ENCODE results near the gene NIM1K. TPM values are rescaled to one million over a fixed set of nuclear protein-coding genes. Genes with fewer than 3 reads are reported as not detected.
"Not testable (repeated sequence)": the region's sequence is repeated elsewhere in the genome, so short reads cannot be mapped to it uniquely, and the experiment has no call there.

The NIM1K gene
- total and polyA plus RNA-seq, 2 donors from 2014 or later, result 0.32 to 0.60 TPM

- Histone ChIP-seq H3K27me3 (ENCODE audit: control insufficient read depth, insufficient read depth, low read length) (no peaks in the 10 kb centered on the region), H3K27ac (ENCODE audit: low read depth in 2 of 2, low read length in 2 of 2) (no peak overlapping the region), H3K9me3 (ENCODE audit: control insufficient read depth in 2 of 3, insufficient read depth in 1 of 3, low read length in 3 of 3) (no peaks in the 10 kb centered on the region), H3K4me1 (ENCODE audit: control insufficient read depth in 2 of 3, insufficient read depth in 2 of 3, low read depth in 1 of 3, low read length in 3 of 3) (peaks cover 0 to 2% (median 0%) of the 10 kb centered on the region in 3 donors), H3K9ac (ENCODE audit: low read length in 3 of 3) (no peak overlapping the region), H3K36me3 (ENCODE audit: control insufficient read depth in 2 of 3, insufficient read depth in 3 of 3, low read length in 3 of 3) (no peaks in the 10 kb centered on the region), H3K4me3 (ENCODE audit: low read length in 3 of 3) (no peak overlapping the region)
- intact Hi-C loops (cut with DNase I), result no loop called here
- no peak for TF ChIP-seq CTCF (IDR thresholded peaks at IDR 0.05; ENCODE audit: borderline replicate concordance, extremely low read depth, insufficient read depth)
- DNase-seq, result peak in 1 of 5 donors; percentile 34
- no peak for FAIRE-seq
These were observed 63.7 kb downstream of the NIM1K start for GRCh38 chr5:43255704-43256103.

GRCh38 chr5:43256261-43256966 lies 64.4 kb downstream of the NIM1K start:
- H3K9ac ChIP-seq (ENCODE audit: low read length in 3 of 3), result no peak overlapping the region
- FAIRE-seq (no peak), DNase-seq (peak in 1 of 5 donors; percentile 3)
- no peak overlapping the region for H3K27ac ChIP-seq (ENCODE audit: low read depth in 2 of 2, low read length in 2 of 2)
- H3K36me3 ChIP-seq (ENCODE audit: control insufficient read depth in 2 of 3, insufficient read depth in 3 of 3, low read length in 3 of 3), result no peaks in the 10 kb centered on the region
- peaks cover 0 to 2% (median 0%) of the 10 kb centered on the region in 3 donors for H3K4me1 ChIP-seq (ENCODE audit: control insufficient read depth in 2 of 3, insufficient read depth in 2 of 3, low read depth in 1 of 3, low read length in 3 of 3)
- TF ChIP-seq CTCF (IDR thresholded peaks at IDR 0.05; ENCODE audit: borderline replicate concordance, extremely low read depth, insufficient read depth), result no peak
- no peak overlapping the region for H3K4me3 ChIP-seq (ENCODE audit: low read length in 3 of 3)
- no peaks in the 10 kb centered on the region for H3K27me3 ChIP-seq (ENCODE audit: control insufficient read depth, insufficient read depth, low read length)
- no peaks in the 10 kb centered on the region for H3K9me3 ChIP-seq (ENCODE audit: control insufficient read depth in 2 of 3, insufficient read depth in 1 of 3, low read length in 3 of 3)
- intact Hi-C loops (cut with DNase I), result no loop called here

GRCh38 chr5:43258116-43258515 lies 66.1 kb downstream of the NIM1K start:
- TF ChIP-seq CTCF (IDR thresholded peaks at IDR 0.05; ENCODE audit: borderline replicate concordance, extremely low read depth, insufficient read depth), result no peak
- no peaks in the 10 kb centered on the region for H3K9me3 ChIP-seq (ENCODE audit: control insufficient read depth in 2 of 3, insufficient read depth in 1 of 3, low read length in 3 of 3)
- H3K9ac ChIP-seq (ENCODE audit: low read length in 3 of 3), result no peak overlapping the region
- peaks cover 0 to 2% (median 0%) of the 10 kb centered on the region in 3 donors for H3K4me1 ChIP-seq (ENCODE audit: control insufficient read depth in 2 of 3, insufficient read depth in 2 of 3, low read depth in 1 of 3, low read length in 3 of 3)
- H3K27ac ChIP-seq (ENCODE audit: low read depth in 2 of 2, low read length in 2 of 2), result no peak overlapping the region
- no peaks in the 10 kb centered on the region for H3K27me3 ChIP-seq (ENCODE audit: control insufficient read depth, insufficient read depth, low read length)
- intact Hi-C loops (cut with DNase I), result no loop called here
- H3K36me3 ChIP-seq (ENCODE audit: control insufficient read depth in 2 of 3, insufficient read depth in 3 of 3, low read length in 3 of 3), result no peaks in the 10 kb centered on the region
- H3K4me3 ChIP-seq (ENCODE audit: low read length in 3 of 3), result no peak overlapping the region
- FAIRE-seq (no peak), DNase-seq (no peak)

- DNase-seq; H3K36me3 ChIP-seq (ENCODE audit: control insufficient read depth in 2 of 3, insufficient read depth in 3 of 3, low read length in 3 of 3); H3K27me3 ChIP-seq (ENCODE audit: control insufficient read depth, insufficient read depth, low read length); H3K27ac ChIP-seq (ENCODE audit: low read depth in 2 of 2, low read length in 2 of 2); H3K9ac ChIP-seq (ENCODE audit: low read length in 3 of 3); intact Hi-C loops (cut with DNase I); H3K4me1 ChIP-seq (ENCODE audit: control insufficient read depth in 2 of 3, insufficient read depth in 2 of 3, low read depth in 1 of 3, low read length in 3 of 3); H3K4me3 ChIP-seq (ENCODE audit: low read length in 3 of 3); H3K9me3 ChIP-seq (ENCODE audit: control insufficient read depth in 2 of 3, insufficient read depth in 1 of 3, low read length in 3 of 3); FAIRE-seq: not testable (repeated sequence)
These were observed 70.2 kb downstream of the NIM1K start for GRCh38 chr5:43262269-43262668.

Data from kidney (tissue), 14 donors.